ENCODE data around the gene MIEF1.

MIEF1 gene

DNA sequence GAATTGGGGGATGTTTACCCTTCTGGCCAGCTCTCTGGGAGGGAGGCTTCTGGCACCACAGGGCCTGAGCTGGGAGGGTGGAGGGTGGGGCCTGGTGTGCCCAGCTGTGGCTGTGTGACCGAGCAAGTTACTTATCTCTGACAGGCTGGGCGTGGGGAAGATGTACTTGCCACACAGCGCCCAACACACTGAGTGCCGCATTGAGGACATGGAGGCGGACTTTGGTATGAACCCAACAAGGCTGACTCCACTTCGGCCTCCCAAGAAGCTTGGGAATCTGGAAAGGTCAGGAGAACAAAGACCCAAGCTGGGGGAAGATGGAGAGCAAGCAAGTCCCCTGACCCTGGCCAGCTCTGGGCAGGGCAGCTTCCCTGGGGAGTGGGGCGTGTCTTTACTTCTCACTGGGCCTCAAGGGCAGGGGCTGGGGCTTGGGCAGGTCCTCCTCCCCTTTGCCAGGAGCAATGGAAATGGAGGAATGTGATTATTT, 47.7 kb upstream of the MIEF1 start:
- TF ChIP-seq ZBTB7A (IDR thresholded peaks at IDR 0.05; ENCODE audit: low read depth) (0 out of 2 replicates have a peak, but pooled peaks have one; percentile 23), TCF12 (IDR thresholded peaks at IDR 0.05; ENCODE audit: low read depth) (no peak), EP300 (IDR thresholded peaks at IDR 0.05; ENCODE audit: borderline replicate concordance) (no peak), CEBPB (IDR thresholded peaks at IDR 0.05) (no peak), TEAD4 (IDR thresholded peaks at IDR 0.05) (no peak), YY1 (IDR thresholded peaks at IDR 0.05; ENCODE audit: low read depth) (no peak), EGR1 (IDR thresholded peaks at IDR 0.05) (no peak), NFIC (IDR thresholded peaks at IDR 0.05) (no peak), CREB1 (IDR thresholded peaks at IDR 0.05; ENCODE audit: low read depth) (no peak), TAF1 (IDR thresholded peaks at IDR 0.05; ENCODE audit: low read depth) (no peak), FOXM1 (IDR thresholded peaks at IDR 0.05; ENCODE audit: borderline replicate concordance, low read depth) (no peak), RAD21 (IDR thresholded peaks at IDR 0.05; ENCODE audit: low read depth) (no peak)
- TF ChIP-seq, protein P1, sequence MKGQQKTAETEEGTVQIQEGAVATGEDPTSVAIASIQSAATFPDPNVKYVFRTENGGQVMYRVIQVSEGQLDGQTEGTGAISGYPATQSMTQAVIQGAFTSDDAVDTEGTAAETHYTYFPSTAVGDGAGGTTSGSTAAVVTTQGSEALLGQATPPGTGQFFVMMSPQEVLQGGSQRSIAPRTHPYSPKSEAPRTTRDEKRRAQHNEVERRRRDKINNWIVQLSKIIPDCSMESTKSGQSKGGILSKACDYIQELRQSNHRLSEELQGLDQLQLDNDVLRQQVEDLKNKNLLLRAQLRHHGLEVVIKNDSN (IDR thresholded peaks at IDR 0.05): no peak
- TF ChIP-seq, protein P2, sequence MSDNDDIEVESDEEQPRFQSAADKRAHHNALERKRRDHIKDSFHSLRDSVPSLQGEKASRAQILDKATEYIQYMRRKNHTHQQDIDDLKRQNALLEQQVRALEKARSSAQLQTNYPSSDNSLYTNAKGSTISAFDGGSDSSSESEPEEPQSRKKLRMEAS (IDR thresholded peaks at IDR 0.05): 0 out of 2 replicates have a peak, but pooled peaks have one; percentile 12
- TF ChIP-seq, protein P3, sequence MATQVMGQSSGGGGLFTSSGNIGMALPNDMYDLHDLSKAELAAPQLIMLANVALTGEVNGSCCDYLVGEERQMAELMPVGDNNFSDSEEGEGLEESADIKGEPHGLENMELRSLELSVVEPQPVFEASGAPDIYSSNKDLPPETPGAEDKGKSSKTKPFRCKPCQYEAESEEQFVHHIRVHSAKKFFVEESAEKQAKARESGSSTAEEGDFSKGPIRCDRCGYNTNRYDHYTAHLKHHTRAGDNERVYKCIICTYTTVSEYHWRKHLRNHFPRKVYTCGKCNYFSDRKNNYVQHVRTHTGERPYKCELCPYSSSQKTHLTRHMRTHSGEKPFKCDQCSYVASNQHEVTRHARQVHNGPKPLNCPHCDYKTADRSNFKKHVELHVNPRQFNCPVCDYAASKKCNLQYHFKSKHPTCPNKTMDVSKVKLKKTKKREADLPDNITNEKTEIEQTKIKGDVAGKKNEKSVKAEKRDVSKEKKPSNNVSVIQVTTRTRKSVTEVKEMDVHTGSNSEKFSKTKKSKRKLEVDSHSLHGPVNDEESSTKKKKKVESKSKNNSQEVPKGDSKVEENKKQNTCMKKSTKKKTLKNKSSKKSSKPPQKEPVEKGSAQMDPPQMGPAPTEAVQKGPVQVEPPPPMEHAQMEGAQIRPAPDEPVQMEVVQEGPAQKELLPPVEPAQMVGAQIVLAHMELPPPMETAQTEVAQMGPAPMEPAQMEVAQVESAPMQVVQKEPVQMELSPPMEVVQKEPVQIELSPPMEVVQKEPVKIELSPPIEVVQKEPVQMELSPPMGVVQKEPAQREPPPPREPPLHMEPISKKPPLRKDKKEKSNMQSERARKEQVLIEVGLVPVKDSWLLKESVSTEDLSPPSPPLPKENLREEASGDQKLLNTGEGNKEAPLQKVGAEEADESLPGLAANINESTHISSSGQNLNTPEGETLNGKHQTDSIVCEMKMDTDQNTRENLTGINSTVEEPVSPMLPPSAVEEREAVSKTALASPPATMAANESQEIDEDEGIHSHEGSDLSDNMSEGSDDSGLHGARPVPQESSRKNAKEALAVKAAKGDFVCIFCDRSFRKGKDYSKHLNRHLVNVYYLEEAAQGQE (IDR thresholded peaks at IDR 0.05; ENCODE audit: low read depth): no peak

DNA sequence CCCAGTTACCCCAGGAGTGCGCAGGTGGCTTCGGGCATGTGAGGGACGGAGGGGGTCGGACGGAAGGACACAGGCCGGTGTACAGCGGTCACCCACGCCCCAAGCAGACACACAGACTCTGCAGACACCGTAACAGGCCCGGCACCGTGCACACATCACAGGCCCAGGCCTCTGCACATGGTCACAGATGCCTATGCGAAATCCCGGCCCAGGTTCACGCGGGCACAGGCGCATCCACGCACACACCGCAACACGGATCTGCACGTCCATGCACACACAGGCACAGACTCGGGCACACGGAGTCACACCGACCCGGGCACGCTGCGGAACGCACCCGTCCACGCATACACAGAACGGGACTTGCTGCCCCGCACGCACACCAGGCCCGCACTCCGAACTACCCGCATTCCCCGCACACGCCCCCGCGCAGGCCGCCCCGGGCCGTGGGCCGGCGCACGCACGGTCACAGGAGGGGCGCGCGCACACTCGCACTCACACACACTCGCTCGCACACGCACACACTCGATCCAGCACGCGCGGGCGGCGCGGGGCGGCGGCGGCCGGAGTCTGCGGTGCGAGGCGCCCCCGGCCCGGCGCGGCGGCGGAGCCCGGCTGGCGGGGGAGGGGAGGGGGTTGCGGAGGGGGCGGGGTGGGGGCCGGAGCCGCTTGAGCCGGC, 45.4 kb upstream of the MIEF1 start, which contains the start of gene MGAT3:
Gene MGAT3, plus strand, starts transcription at position 491 of the 676 bp plus-strand sequence. CDS start 30,336 bp downstream, outside the sequence.
- no peak for TF ChIP-seq RAD21 (IDR thresholded peaks at IDR 0.05; ENCODE audit: low read depth)
- no peak for TF ChIP-seq EP300 (IDR thresholded peaks at IDR 0.05; ENCODE audit: borderline replicate concordance)
- TF ChIP-seq EGR1 (IDR thresholded peaks at IDR 0.05): no peak
- TF ChIP-seq FOXM1 (IDR thresholded peaks at IDR 0.05; ENCODE audit: borderline replicate concordance, low read depth): no peak
- no peak for TF ChIP-seq CREB1 (IDR thresholded peaks at IDR 0.05; ENCODE audit: low read depth)

DNA sequence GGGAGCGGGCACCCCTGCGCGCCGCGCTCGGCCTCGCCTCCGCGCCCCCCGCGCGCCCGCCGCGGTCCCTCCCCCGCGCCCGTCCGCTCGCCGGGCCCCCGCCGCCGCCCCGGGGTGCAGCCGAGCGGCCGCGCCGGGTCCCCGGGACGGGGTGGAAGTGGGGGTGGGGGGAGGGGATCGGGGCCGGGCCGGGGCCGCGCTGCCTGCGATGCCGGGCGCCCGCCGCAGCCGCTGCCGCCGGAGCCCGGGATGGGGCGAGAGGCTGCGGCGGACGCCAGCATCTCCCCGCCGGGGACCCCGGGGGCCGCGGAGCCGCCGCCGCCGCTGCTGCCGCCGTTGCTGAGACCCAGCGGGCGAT, 44.9 kb upstream of the MIEF1 start:
- TF ChIP-seq EP300 (IDR thresholded peaks at IDR 0.05; ENCODE audit: borderline replicate concordance) (no peak), CREB1 (IDR thresholded peaks at IDR 0.05; ENCODE audit: low read depth) (no peak)

DNA sequence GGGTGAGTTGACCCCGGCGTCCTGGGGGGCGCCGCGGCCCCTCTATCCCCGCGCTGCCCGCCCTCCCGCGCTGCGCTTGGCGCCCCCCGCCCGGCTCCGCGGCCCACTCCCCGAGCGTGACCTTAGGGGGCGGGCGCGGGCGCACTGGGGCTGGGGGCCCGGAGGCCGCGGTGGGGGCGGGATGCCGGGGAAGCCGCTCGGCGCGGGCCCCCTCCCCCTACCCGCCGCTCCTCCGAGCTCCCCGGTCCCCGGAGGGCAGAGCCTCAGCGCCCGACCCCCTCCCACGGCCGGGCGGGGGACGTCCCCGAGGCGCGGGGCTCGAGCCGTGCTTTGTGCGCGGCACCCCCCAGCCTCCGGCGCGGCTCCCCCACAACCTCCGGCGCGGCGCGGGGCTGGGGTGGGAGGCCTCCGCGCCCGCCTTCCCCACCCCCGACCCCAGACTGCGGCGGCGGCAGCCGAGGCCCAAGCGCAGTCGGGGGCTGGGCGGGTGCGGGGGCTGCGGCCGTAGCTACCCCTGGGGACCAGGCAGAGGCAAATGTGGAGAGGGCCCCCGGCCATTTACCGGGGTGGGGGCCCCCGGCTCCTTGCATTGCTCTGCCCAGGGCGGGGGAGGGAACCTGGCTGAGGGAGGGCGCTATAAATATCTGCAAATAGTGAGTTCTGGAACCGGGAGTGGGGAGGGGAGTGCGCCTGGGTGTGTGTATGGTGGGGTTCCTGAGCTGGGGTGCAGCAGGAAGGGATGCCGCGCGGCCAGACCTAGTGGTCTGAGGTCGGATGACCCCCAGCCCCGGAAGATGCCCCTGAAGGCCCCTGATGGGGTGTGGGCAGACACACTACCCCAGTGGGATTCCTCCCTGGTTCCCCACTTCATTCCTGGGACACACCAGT, 44.3 kb upstream of the MIEF1 start:
- peak; percentile 36; the same call in 1 of the 2 replicates for TF ChIP-seq ZBTB7A (IDR thresholded peaks at IDR 0.05; ENCODE audit: low read depth)
- TF ChIP-seq, protein P3 (IDR thresholded peaks at IDR 0.05; ENCODE audit: low read depth): no peak

DNA sequence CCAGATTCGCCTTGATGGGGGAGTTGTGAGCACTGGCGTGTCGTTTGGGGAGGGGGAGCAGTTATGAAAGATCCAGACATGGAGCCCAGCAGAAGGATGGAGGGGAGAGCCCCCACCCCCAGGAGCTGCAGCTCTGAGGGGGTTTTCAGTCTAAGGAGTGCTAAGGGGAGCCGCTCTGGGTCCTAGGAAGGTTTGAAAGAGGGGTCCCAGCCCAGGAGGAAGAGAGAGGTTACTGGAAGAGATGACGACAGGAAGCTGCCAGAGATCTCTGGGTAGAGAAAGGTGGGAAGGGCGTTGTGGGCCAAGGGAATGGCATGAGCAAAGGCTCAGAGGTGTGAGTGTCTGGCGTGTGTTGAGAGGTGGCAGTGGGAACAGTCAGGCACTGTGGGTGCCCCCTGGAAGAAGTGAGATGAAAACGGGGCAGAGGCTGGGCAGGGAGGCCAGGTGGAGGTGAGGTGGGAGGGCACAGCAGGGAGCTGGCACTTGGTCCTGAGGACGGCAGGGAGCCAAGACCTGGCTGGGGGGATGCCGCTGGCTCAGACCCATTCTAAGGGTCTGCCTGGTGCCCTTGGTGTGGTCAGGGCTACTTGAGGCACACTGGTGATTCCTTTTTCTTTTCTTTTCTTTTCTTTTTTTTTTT, 43.5 kb upstream of the MIEF1 start:
- TF ChIP-seq EP300 (IDR thresholded peaks at IDR 0.05; ENCODE audit: borderline replicate concordance) (no peak), CEBPB (IDR thresholded peaks at IDR 0.05) (no peak), ZBTB7A (IDR thresholded peaks at IDR 0.05; ENCODE audit: low read depth) (no peak; the same call in 1 of the 2 replicates)
- TF ChIP-seq, protein P2 (IDR thresholded peaks at IDR 0.05): no peak

DNA sequence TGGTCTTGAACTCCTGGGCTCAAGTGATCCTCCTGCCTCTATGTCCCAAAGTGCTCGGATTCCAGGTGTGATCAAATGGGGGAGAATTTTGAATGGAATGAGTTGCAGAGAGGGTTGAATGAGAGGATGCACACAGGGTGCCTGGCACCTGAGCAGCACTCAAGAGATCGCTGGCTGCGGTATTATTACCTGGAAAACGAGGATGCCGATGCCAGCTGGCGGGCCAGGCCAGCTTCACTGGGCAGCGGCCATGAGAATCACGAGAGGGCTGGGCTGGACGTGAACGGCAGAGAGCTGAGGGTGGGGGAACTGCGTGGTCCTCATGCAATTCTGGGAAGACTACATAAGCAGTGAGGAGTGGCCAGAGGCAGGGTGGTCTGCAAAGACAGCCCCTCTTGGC, 42.4 kb upstream of the MIEF1 start:
- no peak for TF ChIP-seq CREB1 (IDR thresholded peaks at IDR 0.05; ENCODE audit: low read depth)
- no peak for TF ChIP-seq EP300 (IDR thresholded peaks at IDR 0.05; ENCODE audit: borderline replicate concordance)
- TF ChIP-seq TAF1 (IDR thresholded peaks at IDR 0.05; ENCODE audit: low read depth): no peak
- TF ChIP-seq RAD21 (IDR thresholded peaks at IDR 0.05; ENCODE audit: low read depth): no peak

All from Ishikawa (cell line).